A549 (cell line): Measurements from ENCODE around the gene MGAT5. TPM values are rescaled to one million over a fixed set of nuclear protein-coding genes. Genes with fewer than 3 reads are reported as not detected.

ENCODE experiments used
- ATAC-seq, 2 experiments: fragments of 200-7000 bp in 1 of 2; fragments of >200 bp in 1 of 2; cut with Nextera tagmentation in 1 of 2; cut with Tn5 transposase in 1 of 2; 3 replicates each; pipeline versions ENCODE4 v1.8.0 to v1.9.1; 2018 to 2020; ENCODE audit warnings: mild to moderate bottlenecking in 1 of 2, moderate library complexity in 1 of 2
- CTCF ChIA-PET: fragments of 300-600 bp; sonication (Branson Sonifier 250); formaldehyde crosslinking; extraction: SDS; loops from one replicate; lab custom pipeline; 2021; ENCODE audit warnings: antibody characterized with exemption, inconsistent platforms; lab: Yijun Ruan, JAX
- POLR2A ChIA-PET: fragments of 350-600 bp; formaldehyde crosslinking; extraction: SDS; loops from one replicate; lab custom pipeline; 2021; ENCODE audit warnings: antibody characterized with exemption, inconsistent platforms; lab: Yijun Ruan, JAX
- DNase-seq, 2 experiments: peaks; one replicate each; pipeline versions ENCODE4 v3.0.0 to v3.0.0-alpha.2; 2011 to 2016; ENCODE audit warnings: low read depth in 1 of 2, low spot score in 1 of 2
- FAIRE-seq: peaks from 2 replicates; lab custom pipeline; 2011; peaks lifted over from hg19 to GRCh38; lab: Jason Lieb, UNC
- H3K27ac ChIP-seq, 2 experiments: fragments of >200 bp; sonication (Bioruptor Twin); formaldehyde crosslinking; 3 replicates each; pipeline ENCODE4 v1.5.1; 2016 to 2017
- H3K4me1 ChIP-seq: fragments of >200 bp; sonication (Bioruptor Twin); formaldehyde crosslinking; 3 replicates; pipeline ENCODE4 v1.6.1; 2016
- H3K4me2 ChIP-seq: fragments of >200 bp; sonication (Bioruptor Twin); formaldehyde crosslinking; 3 replicates; pipeline ENCODE4 v1.6.1; 2016
- H3K4me3 ChIP-seq: fragments of >200 bp; sonication (Bioruptor Twin); formaldehyde crosslinking; 3 replicates; pipeline ENCODE4 v1.5.1; 2016
- H3K9me3 ChIP-seq: fragments of >200 bp; sonication (Bioruptor Twin); formaldehyde crosslinking; 3 replicates; pipeline ENCODE4 v1.6.1; 2016
- CEBPB ChIP-seq, 2 experiments: fragments of >200 bp in 1 of 2; sonication (Bioruptor Twin) in 1 of 2; formaldehyde crosslinking in 1 of 2; IDR thresholded peaks; 2 replicates each; pipeline ENCODE4 v1.6.1; 2012 to 2016
- CHD2 ChIP-seq: fragments of 150-350 bp; IDR thresholded peaks from 2 replicates; pipeline ENCODE4 v1.6.1; 2014; ENCODE audit warnings: low read length; ENCODE audit not compliant: partially characterized antibody
- ESRRA ChIP-seq: fragments of 150-350 bp; IDR thresholded peaks from 2 replicates; pipeline ENCODE4 v1.6.1; 2014; ENCODE audit warnings: mild to moderate bottlenecking, low read length, borderline replicate concordance
- FOSL2 ChIP-seq, 2 experiments: fragments of 450-650 bp in 1 of 2; fragments of >200 bp in 1 of 2; sonication (Bioruptor Twin) in 1 of 2; formaldehyde crosslinking; IDR thresholded peaks; 2 replicates each; pipeline versions ENCODE4 v1.5.0 to v1.6.1; 2016 to 2020; ENCODE audit warnings: mild to moderate bottlenecking in 1 of 2, moderate library complexity in 1 of 2
- HOXA7 ChIP-seq: fragments of 250-450 bp; sonication (Bioruptor Pico); IDR thresholded peaks from 2 replicates; pipeline ENCODE4 v1.5.0; 2020; ENCODE audit warnings: mild to moderate bottlenecking, moderate library complexity
- JUNB ChIP-seq: fragments of >200 bp; sonication (Bioruptor Twin); formaldehyde crosslinking; IDR thresholded peaks from 2 replicates; pipeline ENCODE4 v1.6.1; 2016
- MAFK ChIP-seq: fragments of 450-650 bp; IDR thresholded peaks from 2 replicates; pipeline ENCODE4 v1.6.1; 2014; ENCODE audit not compliant: partially characterized antibody
- POLR2A ChIP-seq: IDR thresholded peaks from 2 replicates; pipeline ENCODE4 v1.6.1; 2012; ENCODE audit warnings: mild to moderate bottlenecking, low read length
- RCOR1 ChIP-seq: fragments of 150-350 bp; IDR thresholded peaks from 2 replicates; pipeline ENCODE4 v1.6.1; 2014; ENCODE audit warnings: antibody characterized with exemption, low read length, low read depth
- SREBF2 ChIP-seq: fragments of 450-650 bp; IDR thresholded peaks from 2 replicates; pipeline ENCODE4 v1.6.1; 2014; ENCODE audit warnings: mild to moderate bottlenecking, moderate library complexity
- TP53 ChIP-seq: fragments of 250-450 bp; sonication (Bioruptor Pico); IDR thresholded peaks from 2 replicates; pipeline ENCODE4 v1.5.0; 2021; ENCODE audit warnings: mild to moderate bottlenecking, moderate library complexity
- ZFP36 ChIP-seq: fragments of 450-650 bp; IDR thresholded peaks from 2 replicates; pipeline ENCODE4 v1.6.1; 2014; ENCODE audit warnings: borderline replicate concordance; ENCODE audit not compliant: partially characterized antibody
- ZSCAN20 ChIP-seq: fragments of 250-450 bp; sonication (Bioruptor Pico); IDR thresholded peaks from 2 replicates; pipeline ENCODE4 v1.8.0; 2022; ENCODE audit warnings: mild to moderate bottlenecking, moderate library complexity
- WGBS: methylation state at CpG from one replicate; pipeline ENCODE4 v1.1.6; 2017; ENCODE audit errors: missing lambda C conversion rate; 5-methylcytosine and 5-hydroxymethylcytosine counted together
- polyA plus RNA-seq, 4 experiments: library from polyadenylated mRNA; depleted of rRNA in 3 of 4; stranded (reverse); fragments of >200 nt; fragmentation: RNase III in 1 of 4; extraction: RNeasy Plus Mini Kit Qiagen cat#74134 plus additional on column Dnase treatment in 1 of 4; gene quantifications; 2 replicates in 3 of 4; 3 replicates in 1 of 4; pipeline ENCODE4 v1.2.3, GENCODE V29; 2011 to 2017
- TF ChIP-seq, protein P1 (sequence below): IDR thresholded peaks from 2 replicates; pipeline ENCODE4 v1.6.1; 2012
- TF ChIP-seq, protein P2 (sequence below): fragments of 150-350 bp; IDR thresholded peaks from 2 replicates; pipeline ENCODE4 v1.6.1; 2014; ENCODE audit warnings: low read depth, mild to moderate bottlenecking, low read length
- TF ChIP-seq, protein P3 (sequence below): fragments of 450-650 bp; IDR thresholded peaks from 2 replicates; pipeline ENCODE4 v1.6.1; 2014; ENCODE audit warnings: antibody characterized with exemption
- TF ChIP-seq, protein P4 (sequence below): IDR thresholded peaks from 2 replicates; pipeline ENCODE4 v1.6.1; 2012; ENCODE audit warnings: low read depth, borderline replicate concordance

The MGAT5 gene
- polyA plus RNA-seq, 2 of the 4 experiments (the other 2 are of a cell fraction), result 13.2 to 17.1 TPM

DNA sequence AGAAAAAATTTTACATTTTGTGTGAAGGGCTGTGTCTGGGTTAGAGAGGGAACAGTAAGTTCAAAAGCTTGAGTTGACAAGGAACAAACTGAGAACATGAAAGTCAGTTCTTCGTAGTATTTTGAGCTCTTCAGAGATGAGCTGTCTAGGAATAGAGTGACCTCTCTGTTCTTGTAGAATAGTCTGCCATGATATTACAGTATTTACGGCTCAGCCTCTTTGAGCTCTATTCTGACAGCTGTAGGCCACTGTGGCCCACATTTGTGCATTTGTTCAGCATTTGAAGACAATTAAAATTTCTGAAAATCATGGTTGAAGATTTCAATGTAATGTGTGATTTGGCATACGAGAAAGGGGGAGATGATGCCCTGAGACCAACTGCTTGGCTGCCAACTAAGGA is 172.8 kb downstream of the MGAT5 start:
- DNase-seq (no peak), FAIRE-seq (no peak), ATAC-seq (no peak)
- peaks cover 11% of the 10 kb centered on the region for H3K4me1 ChIP-seq
- no peak overlapping the region for H3K4me2 ChIP-seq
- H3K9me3 ChIP-seq, result no peaks in the 10 kb centered on the region
- POLR2A ChIA-PET, result no interaction called here
- WGBS, result 91% methylated on average over 3 of the region's 3 CpGs
- CTCF ChIA-PET, result interaction anchor here (0.8 to 1.9 kb wide), 4 partner anchors 15 to 542 kb away, joined by 3 to 8 read pairs (median 3); no protein-coding TSS in a partner anchor
- no peak for TF ChIP-seq SREBF2
- TF ChIP-seq, protein P1, sequence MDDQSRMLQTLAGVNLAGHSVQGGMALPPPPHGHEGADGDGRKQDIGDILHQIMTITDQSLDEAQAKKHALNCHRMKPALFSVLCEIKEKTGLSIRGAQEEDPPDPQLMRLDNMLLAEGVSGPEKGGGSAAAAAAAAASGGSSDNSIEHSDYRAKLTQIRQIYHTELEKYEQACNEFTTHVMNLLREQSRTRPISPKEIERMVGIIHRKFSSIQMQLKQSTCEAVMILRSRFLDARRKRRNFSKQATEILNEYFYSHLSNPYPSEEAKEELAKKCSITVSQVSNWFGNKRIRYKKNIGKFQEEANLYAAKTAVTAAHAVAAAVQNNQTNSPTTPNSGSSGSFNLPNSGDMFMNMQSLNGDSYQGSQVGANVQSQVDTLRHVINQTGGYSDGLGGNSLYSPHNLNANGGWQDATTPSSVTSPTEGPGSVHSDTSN, result no peak
- TF ChIP-seq ZFP36, result no peak
- no peak overlapping the region for H3K4me3 ChIP-seq
- H3K27ac ChIP-seq, result no peak overlapping the region

DNA sequence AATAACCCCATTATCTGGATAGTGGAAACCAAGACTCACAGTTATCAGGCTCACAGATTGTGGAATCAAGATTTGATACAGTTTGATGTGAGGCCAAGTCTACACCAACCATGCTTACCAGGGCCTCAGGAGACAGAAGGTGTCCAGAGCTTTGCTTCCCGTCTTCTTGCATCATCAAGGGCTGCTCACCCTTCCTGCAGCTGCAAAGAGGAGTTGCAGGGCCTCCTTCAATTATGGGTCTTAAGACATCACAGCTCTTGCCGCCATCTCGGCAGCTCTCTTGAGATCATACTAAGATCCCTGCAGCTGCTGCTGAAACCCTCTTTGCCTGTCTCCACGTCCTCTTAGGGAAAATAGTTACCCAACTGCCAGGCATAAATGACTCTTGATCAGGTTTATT is 176.0 kb downstream of the MGAT5 start:
- 88% methylated on average over 4 of the region's 4 CpGs for WGBS
- no peak for FAIRE-seq
- Histone ChIP-seq H3K4me1 (peaks cover 33% of the 10 kb centered on the region), H3K4me3 (no peak overlapping the region), H3K4me2 (no peak overlapping the region), H3K9me3 (no peaks in the 10 kb centered on the region), H3K27ac (peak overlapping the region in 1 of 2 experiments; percentile 79; a peak in 1 of 6 replicates)
- DNase-seq, result no peak
- ATAC-seq, result no peak
- POLR2A ChIA-PET, result no interaction called here
- CTCF ChIA-PET, result interaction anchor here (0.9 to 2.9 kb wide), 2 partner anchors 9 to 21 kb away, joined by 3 to 16 read pairs; no protein-coding TSS in a partner anchor
- TF ChIP-seq JUNB, result no peak
- TF ChIP-seq, protein P2, sequence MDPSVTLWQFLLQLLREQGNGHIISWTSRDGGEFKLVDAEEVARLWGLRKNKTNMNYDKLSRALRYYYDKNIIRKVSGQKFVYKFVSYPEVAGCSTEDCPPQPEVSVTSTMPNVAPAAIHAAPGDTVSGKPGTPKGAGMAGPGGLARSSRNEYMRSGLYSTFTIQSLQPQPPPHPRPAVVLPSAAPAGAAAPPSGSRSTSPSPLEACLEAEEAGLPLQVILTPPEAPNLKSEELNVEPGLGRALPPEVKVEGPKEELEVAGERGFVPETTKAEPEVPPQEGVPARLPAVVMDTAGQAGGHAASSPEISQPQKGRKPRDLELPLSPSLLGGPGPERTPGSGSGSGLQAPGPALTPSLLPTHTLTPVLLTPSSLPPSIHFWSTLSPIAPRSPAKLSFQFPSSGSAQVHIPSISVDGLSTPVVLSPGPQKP, result no peak
- no peak for TF ChIP-seq CEBPB (IDR thresholded peaks at IDR 0.05)
- no peak for TF ChIP-seq ESRRA
- TF ChIP-seq HOXA7 (CRISPR knock-in tag), result no peak
- no peak for TF ChIP-seq RCOR1
- TF ChIP-seq MAFK, result no peak
- TF ChIP-seq, protein P3, sequence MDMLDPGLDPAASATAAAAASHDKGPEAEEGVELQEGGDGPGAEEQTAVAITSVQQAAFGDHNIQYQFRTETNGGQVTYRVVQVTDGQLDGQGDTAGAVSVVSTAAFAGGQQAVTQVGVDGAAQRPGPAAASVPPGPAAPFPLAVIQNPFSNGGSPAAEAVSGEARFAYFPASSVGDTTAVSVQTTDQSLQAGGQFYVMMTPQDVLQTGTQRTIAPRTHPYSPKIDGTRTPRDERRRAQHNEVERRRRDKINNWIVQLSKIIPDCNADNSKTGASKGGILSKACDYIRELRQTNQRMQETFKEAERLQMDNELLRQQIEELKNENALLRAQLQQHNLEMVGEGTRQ, result no peak
- TF ChIP-seq ZSCAN20, result no peak
- no peak for TF ChIP-seq POLR2A
- TF ChIP-seq, protein P4, sequence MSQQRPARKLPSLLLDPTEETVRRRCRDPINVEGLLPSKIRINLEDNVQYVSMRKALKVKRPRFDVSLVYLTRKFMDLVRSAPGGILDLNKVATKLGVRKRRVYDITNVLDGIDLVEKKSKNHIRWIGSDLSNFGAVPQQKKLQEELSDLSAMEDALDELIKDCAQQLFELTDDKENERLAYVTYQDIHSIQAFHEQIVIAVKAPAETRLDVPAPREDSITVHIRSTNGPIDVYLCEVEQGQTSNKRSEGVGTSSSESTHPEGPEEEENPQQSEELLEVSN, result no peak

DNA sequence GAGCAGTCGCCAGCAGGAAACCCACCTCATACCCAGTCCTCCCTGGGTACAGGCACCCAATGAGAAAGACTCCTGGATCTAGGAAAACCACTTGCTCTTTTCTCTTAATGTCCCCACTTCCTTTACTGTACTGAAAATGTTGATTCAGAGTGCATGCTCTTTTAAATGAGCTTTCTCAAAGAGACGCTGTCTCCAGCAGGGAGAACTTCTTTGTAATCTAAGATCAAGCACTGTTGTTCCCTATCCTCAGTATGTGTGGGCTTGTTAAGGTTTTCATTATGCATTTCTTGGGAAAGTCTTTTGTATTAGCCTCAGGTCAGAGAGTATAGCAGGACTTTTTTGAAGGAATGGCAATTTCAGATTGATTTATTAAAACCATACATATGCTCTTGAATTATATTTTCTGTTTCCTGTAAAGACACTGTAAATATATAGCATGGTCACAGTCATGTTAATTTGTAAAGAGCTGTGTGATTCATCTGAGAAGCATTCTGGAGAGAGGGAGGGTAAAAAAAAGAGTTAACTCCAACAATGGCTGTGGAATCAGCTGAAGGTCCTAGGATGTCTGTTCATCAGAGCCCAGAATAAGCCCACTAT is 178.1 kb downstream of the MGAT5 start:
- CTCF ChIA-PET, result interaction anchor here (0.6 to 2.9 kb wide), 4 partner anchors 19 to 322 kb away, joined by 3 to 16 read pairs (median 6); no protein-coding TSS in a partner anchor
- H3K4me2 ChIP-seq, result peak overlapping the region; percentile 76
- no peak overlapping the region for H3K4me3 ChIP-seq
- H3K27ac ChIP-seq, result peak overlapping the region; percentile 79 to 80
- POLR2A ChIA-PET, result no interaction called here
- DNase-seq, result peak; percentile 13 to 51
- peak; percentile 72 to 81 for ATAC-seq
- H3K4me1 ChIP-seq, result peaks cover 33% of the 10 kb centered on the region
- FAIRE-seq, result no peak
- no peaks in the 10 kb centered on the region for H3K9me3 ChIP-seq
- WGBS, result 50% methylated on average over 2 of the region's 2 CpGs
- no peak for TF ChIP-seq CHD2
- no peak for TF ChIP-seq TP53
- TF ChIP-seq FOSL2 (IDR thresholded peaks at IDR 0.05), result no peak
- peak; percentile 46 for TF ChIP-seq FOSL2 (CRISPR knock-in tag; IDR thresholded peaks at IDR 0.05)
- TF ChIP-seq POLR2A, result no peak
- peak; percentile 51; the same call in 1 of the 2 replicates for TF ChIP-seq JUNB
